Esophagus squamous epithelium (tissue), 4 donors: ENCODE results near the gene MARCHF9.

Experiments used
- CTCF ChIP-seq, 6 experiments: fragments of 450-650 bp in 4 of 6; fragments of 200-600 bp in 2 of 6; sonication (generic) in 2 of 6; IDR thresholded peaks; one replicate each; pipeline ENCODE4 v1.5.1; 2016 to 2019; ENCODE audit warnings: antibody characterized with exemption in 6 of 6, mild to moderate bottlenecking in 4 of 6, moderate library complexity in 4 of 6
- POLR2A ChIP-seq, 4 donors: fragments of 450-650 bp; IDR thresholded peaks; one replicate each; pipeline ENCODE4 v1.6.1; 2017; ENCODE audit warnings: antibody characterized with exemption in 4 of 4, mild to moderate bottlenecking in 4 of 4, moderate library complexity in 3 of 4

GRCh38 chr12:57719777-57720605, 34.9 kb upstream of the MARCHF9 start:
- no peak for TF ChIP-seq CTCF (IDR thresholded peaks at IDR 0.05)
- TF ChIP-seq POLR2A (IDR thresholded peaks at IDR 0.05): no peak
